ENCODE measurements around the gene OCA2.
"Not testable (repeated sequence)": the region's sequence is repeated elsewhere in the genome, so short reads cannot be mapped to it uniquely, and the experiment has no call there.

The OCA2 gene

DNA sequence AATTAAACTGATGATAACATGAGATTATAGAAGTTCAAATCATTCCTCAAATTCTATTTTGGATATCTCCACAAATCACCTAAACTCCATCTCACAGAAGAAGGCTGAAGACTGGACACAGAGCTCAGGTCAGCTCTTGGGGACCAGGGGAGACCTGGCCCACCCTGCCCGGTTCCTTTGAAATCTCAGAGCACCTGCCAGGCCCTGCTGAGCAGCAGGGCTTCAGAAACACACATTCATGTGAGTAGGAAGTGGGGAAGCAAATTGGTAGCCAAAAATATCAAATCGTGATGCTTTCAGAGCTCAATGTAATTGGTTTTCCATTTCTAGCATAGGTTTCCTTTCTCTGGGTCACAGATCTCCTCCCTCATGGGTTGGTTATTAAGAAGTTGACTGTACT is 76.2 kb downstream of the OCA2 start:
- no peak for DNase-seq (ENCODE audit: low read depth)

DNA sequence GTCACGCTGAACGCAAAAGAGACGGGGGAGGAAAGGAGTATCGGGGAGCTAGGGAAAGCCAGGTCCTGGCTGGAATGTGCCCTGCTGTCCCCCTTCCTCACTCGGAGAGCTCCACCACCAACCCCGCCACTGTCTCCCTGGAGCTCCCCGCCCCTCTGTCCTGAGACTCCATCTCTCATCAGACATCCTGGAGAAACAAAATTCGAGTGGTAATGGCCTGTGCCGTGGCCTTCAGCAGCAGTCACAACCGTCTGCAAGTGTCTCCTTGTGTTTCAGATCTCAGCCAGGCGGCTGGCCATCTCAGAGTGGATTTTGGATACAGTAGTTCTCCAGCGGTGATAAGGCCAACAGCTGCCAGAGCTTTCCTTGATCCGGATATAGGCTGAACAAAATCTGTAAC is 76.9 kb downstream of the OCA2 start:
- DNase-seq (ENCODE audit: low read depth) = no peak

DNA sequence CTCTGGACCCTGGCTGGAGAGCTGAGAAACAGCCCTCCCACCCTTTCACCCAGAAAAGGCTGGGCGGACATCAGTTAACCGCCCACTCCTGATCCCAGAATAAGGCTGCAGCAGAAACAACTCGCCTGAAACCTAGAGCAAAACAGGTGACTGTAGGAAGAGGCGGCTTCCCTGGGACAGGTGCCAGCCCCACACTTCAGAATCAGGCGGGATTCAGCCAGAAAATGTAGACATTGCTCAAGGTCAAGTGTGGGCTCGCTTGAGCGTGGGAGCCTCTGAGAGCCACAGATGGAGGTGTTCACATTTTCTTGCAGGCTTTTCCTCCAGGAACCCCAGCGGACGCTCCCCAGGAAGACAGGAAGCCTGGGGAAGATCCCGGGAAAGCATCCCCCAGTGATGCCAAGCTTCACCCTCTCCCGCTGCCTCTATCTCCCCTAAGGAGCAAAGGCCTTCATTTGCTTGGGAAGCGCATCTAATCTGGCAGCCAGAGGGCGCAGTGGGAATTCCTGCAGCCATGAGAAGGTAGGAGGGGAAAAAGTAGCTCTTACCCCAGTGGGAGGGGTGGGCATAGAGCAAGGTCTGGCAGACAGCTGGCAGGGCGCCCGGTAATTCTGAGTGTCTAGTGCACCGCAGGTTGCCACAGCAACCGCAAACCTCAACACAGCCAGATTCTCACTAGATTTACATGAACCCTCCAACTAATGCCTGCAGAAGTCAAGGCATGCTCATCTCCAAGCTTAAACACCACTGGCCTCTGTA is 77.7 kb downstream of the OCA2 start:
- no peak for DNase-seq (ENCODE audit: low read depth)

DNA sequence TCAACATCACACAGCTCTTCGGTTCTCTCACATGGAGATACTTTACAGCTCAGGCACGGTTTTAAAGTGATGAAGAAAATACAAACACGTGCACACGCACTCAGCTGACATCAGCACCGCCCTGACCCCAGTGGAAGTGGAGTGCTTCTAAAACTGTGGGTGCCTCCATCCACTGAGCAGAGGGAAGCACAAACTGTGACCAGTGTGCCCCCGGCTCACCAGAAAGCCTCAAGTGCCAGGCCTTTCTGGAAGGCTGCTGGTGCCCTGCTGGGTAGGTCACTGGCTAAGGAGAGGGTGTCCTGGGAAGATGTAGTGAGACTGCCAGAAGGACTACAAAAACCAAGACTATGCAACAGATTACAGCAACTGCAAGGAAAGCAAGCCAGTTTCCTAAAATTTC is 78.5 kb downstream of the OCA2 start:
- no peak for DNase-seq (ENCODE audit: low read depth)

DNA sequence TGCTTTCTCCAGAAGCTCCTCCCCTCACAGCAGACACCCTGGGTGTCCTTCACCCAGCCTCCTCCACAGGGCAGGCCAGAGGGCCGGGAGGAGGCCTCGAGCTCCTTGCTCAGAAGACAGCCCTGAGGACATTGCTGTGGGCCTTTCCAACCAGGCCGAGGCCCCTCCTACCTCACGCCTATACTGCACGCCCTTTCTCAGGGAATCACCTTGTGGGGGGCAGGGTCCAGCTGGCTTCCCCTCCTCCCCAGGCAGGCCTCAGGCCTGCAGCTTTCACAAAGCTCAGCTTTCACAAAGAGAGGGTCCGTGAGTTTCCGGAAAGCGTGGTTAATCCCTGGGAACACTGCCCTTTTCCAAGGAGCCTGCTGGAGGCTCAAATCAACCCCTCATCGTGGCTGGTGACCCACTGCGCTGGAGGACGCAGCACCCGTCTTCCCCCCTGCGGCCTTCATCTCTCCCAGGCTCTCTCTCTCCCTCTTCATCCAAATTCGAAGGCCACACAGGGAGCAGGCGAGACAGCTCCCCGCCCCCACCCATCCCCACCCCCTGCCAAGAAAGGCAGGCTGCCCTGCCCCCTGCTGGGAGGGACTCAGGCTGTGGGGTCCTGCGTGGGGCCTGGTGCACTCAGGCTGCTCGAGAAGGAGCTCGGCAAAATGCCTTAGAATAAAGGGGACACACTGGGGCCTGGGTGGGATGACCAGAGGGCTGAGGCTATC is 79.4 kb downstream of the OCA2 start:
- DNase-seq (ENCODE audit: low read depth) = no peak

DNA sequence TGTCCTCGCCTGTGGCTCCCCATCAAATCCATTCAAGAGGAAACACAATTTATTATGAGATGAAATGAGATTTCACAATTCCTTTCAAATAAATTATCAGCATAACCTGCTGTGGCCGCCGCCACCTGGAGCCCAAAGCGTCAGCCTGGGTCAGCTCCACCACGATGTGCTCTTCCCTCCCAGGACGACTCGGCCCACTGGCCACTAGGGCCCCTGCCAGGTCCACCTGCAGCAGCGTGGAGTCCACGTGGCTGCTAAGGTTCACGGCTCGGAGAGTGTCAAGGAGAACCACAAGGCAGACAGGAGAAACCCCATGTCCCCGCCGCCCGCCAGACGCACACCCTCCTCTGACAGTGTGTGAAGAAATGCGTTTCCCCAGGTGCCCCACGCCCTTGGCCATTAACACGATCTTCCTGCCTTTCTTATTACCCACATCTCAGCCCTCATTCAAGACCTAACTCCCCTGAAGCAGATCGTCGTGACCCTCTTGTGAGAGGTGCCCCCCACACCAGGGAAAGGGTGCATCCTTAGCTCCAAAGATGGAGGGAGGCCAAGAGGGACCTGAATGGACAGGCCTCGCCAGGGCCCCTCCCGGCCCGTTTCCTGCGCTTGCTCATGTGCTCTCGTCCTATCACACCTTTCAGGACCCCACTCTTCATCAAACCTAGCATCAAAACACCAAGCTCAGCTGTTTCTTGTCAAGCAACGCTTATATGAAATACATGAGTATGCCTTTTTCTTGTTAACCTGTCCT is 80.6 kb downstream of the OCA2 start:
- no peak for DNase-seq (ENCODE audit: low read depth)

DNA sequence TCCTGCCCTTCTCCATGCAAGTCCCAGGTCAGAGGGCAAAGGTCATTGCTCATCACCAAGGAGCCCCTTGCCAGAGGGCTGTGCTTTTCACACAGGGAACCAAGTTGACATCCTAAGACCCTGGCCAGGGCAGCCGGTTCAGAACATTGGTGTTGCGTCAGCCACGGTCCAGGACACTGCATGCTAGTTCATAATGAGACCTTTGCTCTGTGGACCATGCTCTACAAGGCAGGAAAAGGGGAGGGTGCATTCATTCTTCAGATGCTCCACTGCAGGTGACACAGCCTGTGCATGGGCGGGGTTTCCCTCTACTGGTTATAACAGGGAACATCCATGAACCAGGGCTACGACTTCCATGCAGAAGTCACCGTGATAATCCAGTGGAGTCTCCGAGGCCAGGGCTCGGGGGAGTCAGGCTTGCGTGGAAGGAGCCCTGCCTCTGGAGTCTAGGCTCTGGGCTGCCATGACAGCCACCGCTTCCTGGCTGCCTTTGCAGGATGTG is 81.6 kb downstream of the OCA2 start:
- no peak for DNase-seq (ENCODE audit: low read depth)

DNA sequence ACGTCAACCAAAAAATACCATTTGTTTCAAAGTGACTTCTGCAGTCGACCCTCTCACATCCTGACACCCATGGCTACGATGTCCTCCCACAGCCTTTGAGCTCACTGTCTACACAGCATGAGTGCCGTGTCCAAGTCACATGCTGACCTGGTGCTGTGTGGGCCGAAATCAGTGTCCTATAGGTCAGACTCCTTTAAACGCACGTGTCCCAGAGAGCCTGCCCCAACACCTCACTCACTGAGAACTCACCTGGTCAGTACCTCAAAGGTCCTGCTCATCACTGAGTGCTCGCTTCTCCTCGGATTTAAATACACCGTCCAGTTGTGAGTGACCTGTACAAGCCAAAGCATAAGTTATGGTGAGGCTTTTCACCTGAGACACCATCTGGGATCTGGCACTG is 83.3 kb downstream of the OCA2 start:
- no peak for DNase-seq (ENCODE audit: low read depth)

DNA sequence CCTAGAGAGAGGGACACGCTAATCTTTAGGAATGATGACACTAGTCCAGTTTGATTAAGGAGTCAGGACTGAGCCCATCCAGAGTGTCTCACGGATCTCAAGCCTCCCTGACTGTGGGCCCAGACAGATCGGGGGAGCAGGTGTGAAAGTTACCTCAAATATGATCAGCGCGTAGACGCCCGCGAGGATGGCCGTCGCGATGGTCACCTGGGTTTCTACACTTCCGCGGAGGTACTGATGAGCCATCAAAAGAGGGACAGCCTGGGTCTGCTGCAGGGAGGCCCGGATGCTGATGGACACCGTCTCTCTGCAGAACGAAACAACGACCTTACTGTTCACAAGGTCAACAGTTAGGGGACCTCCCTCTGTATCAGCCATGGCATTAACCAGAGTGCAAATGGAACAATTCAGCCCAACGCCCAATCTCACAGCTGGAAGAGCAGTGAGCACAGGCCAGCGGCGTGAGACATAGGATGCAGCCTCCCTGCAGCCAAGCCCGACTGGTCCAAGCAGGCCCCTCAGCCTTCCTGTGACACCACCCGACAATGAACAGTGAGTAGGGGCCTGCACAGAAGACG is 84.4 kb downstream of the OCA2 start:
- no peak for DNase-seq (ENCODE audit: low read depth)

DNA sequence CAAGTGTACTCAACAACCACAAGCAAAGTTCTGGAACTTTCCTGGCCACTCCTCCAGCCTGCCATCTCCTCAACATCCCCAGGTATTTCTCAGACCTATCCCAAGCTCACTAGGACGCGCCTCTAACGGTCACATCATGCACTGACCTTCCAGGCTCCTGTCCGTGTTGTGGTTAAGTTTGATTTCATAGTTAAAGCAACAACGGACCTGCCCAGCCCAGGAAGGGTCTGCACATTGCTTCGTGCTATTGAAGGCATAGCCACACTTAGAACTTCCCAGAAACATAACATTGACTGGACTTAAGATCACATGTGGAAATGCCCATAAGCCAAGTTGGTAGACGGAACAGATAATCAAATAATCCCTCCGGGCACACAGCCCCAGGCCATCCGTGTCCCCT is 85.1 kb downstream of the OCA2 start:
- no peak for DNase-seq (ENCODE audit: low read depth)

DNA sequence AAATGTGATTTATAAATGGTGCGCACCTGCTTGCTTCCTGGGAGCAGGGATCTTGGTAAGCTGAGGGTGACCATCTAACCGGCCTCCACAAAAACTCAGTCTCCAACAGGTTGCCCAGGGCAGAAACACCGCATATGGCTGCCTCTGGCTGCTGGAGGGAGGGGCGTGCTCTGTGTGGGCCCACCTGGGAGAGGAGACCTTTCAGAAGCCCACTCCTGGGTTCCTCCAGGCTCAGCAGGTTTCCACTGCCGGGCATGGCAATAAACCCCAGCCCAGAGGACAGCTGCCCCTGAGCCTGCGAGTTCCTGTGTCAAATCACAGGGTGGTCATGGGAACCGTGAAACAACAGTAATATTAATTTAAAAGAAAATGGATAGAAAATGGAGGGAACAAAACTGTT is 85.6 kb downstream of the OCA2 start:
- DNase-seq (ENCODE audit: low read depth) = no peak

DNA sequence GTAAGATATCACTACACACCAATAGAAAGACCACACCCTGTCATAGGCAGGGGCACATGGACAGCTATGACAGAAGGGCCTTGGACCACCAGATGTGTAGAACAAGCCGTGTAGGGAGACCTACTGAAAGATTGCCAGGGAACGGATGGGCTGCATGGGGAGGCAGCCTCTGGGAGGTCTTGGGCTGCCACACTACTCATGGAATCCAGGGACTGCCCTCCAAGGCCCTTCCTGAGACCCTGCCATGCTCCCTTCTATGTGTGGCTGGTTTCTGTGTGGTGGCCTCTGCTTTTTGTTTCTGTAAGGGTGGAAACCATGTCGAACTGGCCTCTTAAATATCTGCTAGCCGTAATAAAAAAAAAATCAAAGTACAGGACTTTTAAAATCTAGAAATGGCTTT is 86.9 kb downstream of the OCA2 start:
- no peak for DNase-seq (ENCODE audit: low read depth)

DNA sequence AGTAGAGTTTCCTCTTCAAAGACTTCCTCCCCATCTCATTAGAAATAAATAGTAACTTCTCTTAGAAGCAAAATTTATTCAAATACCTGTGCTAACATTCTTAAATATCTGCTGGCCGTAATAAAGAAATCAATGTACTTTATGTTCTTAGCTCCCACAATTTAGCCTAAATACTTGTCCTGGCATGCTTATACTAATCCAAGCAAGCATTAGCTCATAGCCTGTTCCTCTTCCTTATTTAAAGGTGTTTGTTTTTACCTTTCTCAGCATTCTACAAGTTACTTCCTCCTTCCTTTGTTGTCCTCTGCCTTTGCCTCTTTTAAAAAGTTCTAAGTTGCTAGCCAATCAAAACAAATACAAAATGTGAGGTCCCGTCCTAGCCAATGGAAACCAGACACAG is 90.9 kb downstream of the OCA2 start:
- not testable (repeated sequence) for DNase-seq (ENCODE audit: low read depth)

DNA sequence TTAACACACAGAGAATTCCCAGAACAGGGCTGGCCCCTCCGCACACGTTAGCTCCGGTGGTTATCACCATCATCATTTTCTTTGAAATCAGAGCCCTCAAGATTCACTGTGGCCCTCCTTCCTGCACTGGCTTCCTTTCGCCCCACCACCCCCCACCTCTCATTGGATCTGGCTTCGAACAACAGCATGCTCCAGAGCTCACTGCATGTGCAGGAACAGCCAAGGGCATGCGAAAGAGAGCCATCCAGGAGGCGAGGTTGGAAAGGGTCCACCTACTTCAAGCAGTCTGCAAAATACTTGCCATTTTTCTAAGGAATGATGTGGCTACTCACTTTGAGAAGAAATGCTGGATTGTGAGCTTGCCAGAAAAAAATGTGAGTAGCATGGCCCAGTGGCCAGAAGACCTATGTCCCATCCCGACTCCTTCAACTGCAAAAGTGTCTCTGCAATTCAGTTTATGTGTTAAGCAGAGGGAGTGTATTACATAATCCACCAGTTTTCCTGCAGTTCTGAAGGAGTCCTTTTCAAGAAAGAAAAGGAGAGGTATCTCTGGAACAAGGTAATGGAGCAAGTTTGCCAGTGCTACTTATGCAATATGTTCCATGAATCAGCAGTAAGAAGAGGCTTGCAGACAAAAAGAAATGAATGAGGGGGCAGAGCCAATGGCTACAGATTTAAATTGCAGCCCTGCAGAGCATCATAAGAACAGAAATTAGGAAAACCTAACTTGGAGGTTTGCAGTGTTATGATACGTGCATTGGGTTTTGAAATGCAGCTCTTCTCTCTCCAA is 92.8 kb downstream of the OCA2 start:
- no peak for DNase-seq (ENCODE audit: low read depth)

DNA sequence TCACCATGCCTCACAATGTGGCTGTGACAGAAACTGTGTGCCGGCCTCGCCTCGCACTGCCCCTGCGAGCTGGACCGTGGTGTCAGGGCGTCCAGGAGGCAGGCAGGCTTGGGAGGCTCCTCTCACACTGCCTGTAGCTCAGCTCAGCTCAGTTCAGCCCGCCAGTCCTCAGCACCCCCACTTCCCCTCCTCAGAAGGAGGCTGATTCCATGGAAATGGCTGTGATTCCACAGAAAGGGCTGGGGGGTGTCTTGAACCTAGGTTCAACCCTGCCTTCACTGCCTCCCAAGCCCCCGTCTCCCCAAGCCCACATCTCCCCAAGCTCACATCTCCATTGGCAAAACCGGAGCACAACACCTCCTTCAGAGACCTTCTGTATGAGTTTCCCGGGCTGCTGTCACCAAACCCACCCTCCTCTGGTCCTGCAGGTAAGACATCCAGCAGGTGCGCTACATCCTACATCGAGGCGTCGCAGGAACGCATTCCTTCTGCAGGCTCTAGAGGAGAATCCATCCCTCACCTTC is 94.0 kb downstream of the OCA2 start:
- no peak for DNase-seq (ENCODE audit: low read depth)

DNA sequence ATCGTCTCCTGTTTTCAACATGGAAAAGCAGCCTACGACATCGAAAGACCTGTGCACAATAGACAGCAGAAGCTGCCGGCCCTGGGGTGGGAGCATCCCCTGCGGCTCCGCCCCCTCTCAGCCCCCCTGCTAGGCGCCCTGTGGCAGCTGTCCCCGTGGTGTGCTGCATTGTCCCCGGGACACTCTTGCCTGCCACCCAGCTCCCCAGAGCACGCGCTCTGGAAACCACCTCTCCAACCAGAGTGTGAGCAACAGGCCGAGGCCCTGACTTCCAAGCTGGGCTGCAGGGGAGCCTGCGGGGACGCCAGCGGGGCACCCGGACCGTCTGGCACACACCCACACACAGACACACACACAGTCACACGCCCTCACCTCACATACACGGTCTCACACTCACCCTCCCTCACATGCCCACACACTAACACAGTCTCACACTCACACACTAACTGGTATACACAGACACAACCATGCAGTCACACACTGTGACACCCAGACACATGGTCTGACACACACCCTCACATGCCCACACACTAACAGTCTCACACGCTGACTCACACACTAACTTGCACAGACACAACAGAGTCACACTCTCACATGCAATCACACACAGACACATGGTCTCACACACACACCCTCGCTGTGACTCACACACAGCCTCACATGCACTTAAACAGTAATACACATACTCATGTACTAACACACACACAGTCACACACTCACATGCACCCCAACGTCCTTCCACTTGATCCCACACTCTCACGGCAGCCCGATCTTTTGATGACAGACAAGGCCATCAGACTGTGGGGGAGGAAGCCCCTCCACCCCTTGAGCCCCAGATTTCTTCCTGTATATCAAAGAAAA is 94.7 kb downstream of the OCA2 start:
- no peak for DNase-seq (ENCODE audit: low read depth)

DNA sequence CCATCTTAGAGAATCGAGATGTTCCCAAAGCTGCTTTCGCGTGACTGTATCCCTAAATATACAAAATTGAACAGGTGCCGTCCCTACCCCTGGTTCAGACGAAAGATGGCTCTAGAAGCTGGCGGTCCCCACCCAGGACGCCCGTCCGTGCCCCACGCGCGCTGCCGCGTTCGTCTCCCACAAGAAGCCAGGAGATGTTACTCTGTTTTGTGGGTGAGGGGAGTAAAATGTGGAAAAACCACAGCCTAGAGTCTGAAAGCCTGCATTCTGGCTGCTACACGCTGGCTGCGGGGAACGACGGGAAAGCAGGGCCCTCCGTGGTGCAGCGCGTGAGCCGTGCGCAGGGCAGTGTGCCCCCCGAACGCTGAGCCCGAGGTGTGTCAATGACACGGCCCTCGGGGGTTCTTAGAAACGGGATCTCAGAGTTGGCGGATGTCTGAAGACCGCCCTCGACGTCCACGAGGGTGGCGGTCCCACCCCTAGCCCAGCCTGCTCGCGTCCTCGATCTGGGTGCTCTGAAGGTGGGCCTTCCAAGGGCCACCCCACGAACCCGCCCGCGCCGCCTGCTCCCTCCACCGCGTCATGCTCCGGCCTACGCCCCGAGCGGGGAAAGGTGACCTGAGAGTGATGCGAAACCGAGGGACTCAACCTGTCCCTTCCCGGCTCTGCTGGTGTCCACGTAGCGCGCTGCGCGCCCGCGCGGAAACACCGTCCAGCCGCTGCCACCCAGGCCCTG is 95.6 kb downstream of the OCA2 start:
- DNase-seq (ENCODE audit: low read depth) = no peak

DNA sequence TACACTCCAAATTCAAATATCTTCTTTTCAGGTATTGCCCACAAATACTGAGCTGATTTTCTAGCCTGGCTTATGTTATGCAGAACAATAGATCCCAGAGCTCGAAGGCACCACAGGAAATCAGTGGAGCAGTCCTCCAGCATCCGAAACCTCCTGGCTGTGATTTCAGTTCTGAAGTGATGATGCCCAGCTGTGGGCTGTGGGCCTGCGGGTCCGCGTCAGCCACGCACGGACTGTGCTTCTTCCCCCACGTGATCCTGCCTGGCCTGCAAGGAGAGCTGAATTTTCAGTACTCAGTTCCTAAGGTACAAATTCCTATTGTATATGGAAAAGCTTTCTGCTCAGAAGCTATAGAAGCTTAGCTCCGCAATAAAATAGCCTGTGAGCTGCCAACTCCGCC is 96.2 kb downstream of the OCA2 start:
- DNase-seq (ENCODE audit: low read depth) = no peak

DNA sequence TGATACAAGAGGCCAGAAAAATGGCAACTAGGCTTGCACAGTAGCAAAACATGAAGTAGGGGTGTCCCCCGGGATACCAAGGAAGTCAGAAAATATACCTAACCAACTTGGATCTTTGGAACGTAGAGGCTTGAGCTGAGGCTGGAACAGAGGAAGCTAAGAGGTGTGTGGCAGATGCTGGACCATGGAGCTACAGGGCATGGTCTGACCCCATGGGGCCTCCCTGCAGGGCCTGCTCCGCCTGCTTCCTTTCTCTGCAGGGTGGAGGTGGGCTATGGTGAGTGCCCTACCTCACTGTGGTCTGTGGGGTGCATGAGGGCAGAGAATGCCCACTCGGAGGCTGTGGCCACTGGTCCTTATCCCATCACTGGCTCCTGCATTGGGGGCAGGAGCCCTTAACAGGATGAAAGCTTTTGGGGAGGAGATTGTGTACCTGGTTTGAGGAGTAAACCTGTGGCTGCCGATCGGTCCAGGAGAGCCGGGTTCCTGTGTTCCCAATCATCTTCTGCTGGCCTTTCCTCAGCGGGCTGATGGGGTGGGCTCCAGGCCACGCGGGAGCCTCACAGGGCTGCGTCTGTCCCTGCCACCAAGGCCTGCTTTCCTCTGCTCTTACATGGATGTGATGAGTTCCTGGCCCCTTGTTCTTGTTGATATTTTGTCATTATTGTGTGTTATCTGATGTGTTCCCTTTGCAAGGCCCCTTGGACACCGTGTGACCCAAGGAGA is 96.8 kb downstream of the OCA2 start:
- DNase-seq (ENCODE audit: low read depth) = no peak

All from stimulated activated CD8-positive, alpha-beta memory T cell treated with anti-CD3 and anti-CD28 coated beads, Interleukin-15, amount 100 ng/mL, for 24 hours (primary cell).